GM12891 (cell line): ENCODE results near the gene TRIM37.

Source experiments
- PAX5 ChIP-seq: IDR thresholded peaks from 2 replicates; pipeline ENCODE4 v1.6.1; 2011; ENCODE audit warnings: low read length, moderate library complexity, mild to moderate bottlenecking; ENCODE audit not compliant: insufficient read depth, severe bottlenecking
- POLR2A ChIP-seq: IDR thresholded peaks from 2 replicates; pipeline ENCODE4 v1.6.1; 2011; ENCODE audit warnings: low read depth, low read length, control low read depth
- POLR2AphosphoS5 ChIP-seq: IDR thresholded peaks from 2 replicates; pipeline ENCODE4 v1.6.1; 2011; ENCODE audit warnings: low read depth, low read length, control low read depth
- POU2F2 ChIP-seq: IDR thresholded peaks from 2 replicates; pipeline ENCODE4 v1.6.1; 2011; ENCODE audit warnings: low read depth, mild to moderate bottlenecking, control low read depth, low read length, moderate library complexity
- TAF1 ChIP-seq: IDR thresholded peaks from 2 replicates; pipeline ENCODE4 v1.6.1; 2011; ENCODE audit warnings: low read depth, low read length, control low read depth

DNA sequence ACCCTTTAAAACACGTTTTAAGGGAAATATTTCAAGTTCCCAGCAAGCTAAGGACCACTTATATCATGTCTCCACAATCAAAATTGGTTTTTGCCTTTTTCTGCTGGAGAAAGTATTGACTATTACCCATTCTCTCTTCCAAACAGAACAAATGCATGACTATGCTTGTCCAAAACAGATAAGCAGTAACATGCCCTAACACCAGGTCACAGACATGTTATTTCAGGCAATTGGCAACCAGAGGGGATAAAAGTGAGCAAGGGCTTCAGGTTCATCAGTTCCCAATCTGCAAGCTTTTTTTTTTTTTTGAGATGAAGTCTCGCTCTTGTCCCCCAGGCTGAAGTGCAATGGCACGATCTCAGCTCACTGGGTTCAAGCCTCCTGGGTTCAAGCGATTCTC is 33.3 kb upstream of the TRIM37 start:
- TF ChIP-seq POLR2AphosphoS5 (no peak), TAF1 (no peak), POLR2A (no peak), PAX5 (no peak), POU2F2 (no peak)
